HCT116 (cell line): ENCODE measurements around the gene AMOT. TPM values are rescaled to one million over a fixed set of nuclear protein-coding genes. Genes with fewer than 3 reads are reported as not detected.

Source experiments
- ATAC-seq: fragments of 200-7000 bp; cut with Tn5 transposase; 2 replicates; pipeline ENCODE4 v1.9.1; 2020; ENCODE audit warnings: mild to moderate bottlenecking, moderate library complexity
- BruUV-seq: library from RNA; stranded (reverse); fragments of 400-500 nt; replicated peaks from 2 replicates; lab custom pipeline; 2021; lab: Mats Ljungman, UMichigan
- CTCF ChIA-PET: fragments of 300-600 bp; sonication (Branson Sonifier 250); formaldehyde crosslinking; loops from one replicate; lab custom pipeline; 2021; ENCODE audit warnings: antibody characterized with exemption; lab: Charles Lee
- POLR2A ChIA-PET: fragments of 300-600, 350-600 bp; sonication (Branson Sonifier 250); formaldehyde crosslinking; loops from one replicate; lab custom pipeline; 2021; ENCODE audit warnings: antibody characterized with exemption; lab: Charles Lee
- RAD21 ChIA-PET, 2 experiments: fragments of 300-600 bp; sonication (Branson Sonifier 250); formaldehyde crosslinking; loops; one replicate each; lab custom pipeline; 2023; ENCODE audit warnings: low total read pairs in 2 of 2; ENCODE audit not compliant: uncharacterized antibody in 2 of 2, unreplicated experiment in 2 of 2, low non-redundant PET in 1 of 2; lab: Charles Lee
- DNase-seq: peaks from one replicate; pipeline ENCODE4 v3.0.0-alpha.2; 2010; ENCODE audit warnings: low read depth, low spot score
- H2AFZ ChIP-seq: fragments of 200-600 bp; shearing (Covaris generic), sonication (generic); 2 replicates; pipeline ENCODE4 v1.6.1; 2017; ENCODE audit warnings: low read depth, mixed run types, mixed read lengths, antibody characterized with exemption, low read length; ENCODE audit not compliant: poor library complexity, severe bottlenecking
- H3K27ac ChIP-seq: 2 replicates; pipeline ENCODE4 v1.5.1; 2012; ENCODE audit warnings: low read depth, low read length
- H3K27me3 ChIP-seq: fragments of 200-600 bp; sonication (generic); 2 replicates; pipeline ENCODE4 v1.6.1; 2016; ENCODE audit warnings: mixed run types, low read length, mixed read lengths; ENCODE audit not compliant: insufficient read depth
- H3K36me3 ChIP-seq, 2 experiments: fragments of 200-500 bp in 1 of 2; fragments of 200-600 bp in 1 of 2; sonication (Bioruptor generic) in 1 of 2; sonication (generic) in 1 of 2; 2 replicates each; pipeline versions ENCODE4 v1.5.1 to v1.6.1; 2014 to 2016; ENCODE audit warnings: low read length in 2 of 2, inconsistent platforms in 1 of 2, mixed read lengths in 1 of 2, mixed run types in 1 of 2; ENCODE audit not compliant: insufficient read depth in 2 of 2, control insufficient read depth in 1 of 2
- H3K4me1 ChIP-seq, 2 experiments: fragments of 200-600 bp in 1 of 2; sonication (generic) in 1 of 2; 2 replicates each; pipeline versions ENCODE4 v1.5.1 to v1.6.1; 2012 to 2017; ENCODE audit warnings: low read length in 2 of 2, inconsistent platforms in 1 of 2, mild to moderate bottlenecking in 1 of 2, mixed read lengths in 1 of 2, mixed run types in 1 of 2, moderate library complexity in 1 of 2; ENCODE audit not compliant: insufficient read depth in 2 of 2, control insufficient read depth in 1 of 2
- H3K4me2 ChIP-seq: fragments of 200-600 bp; sonication (generic); 2 replicates; pipeline ENCODE4 v1.6.1; 2017; ENCODE audit warnings: mixed run types, low read length, mixed read lengths
- H3K4me3 ChIP-seq, 2 experiments: fragments of 200-600 bp in 1 of 2; sonication (generic) in 1 of 2; replicated peaks in 1 of 2; 2 replicates each; pipeline ENCODE4 v1.5.1; 2011 to 2016; ENCODE audit warnings: low read length in 2 of 2, control low read depth in 1 of 2, low read depth in 1 of 2, mild to moderate bottlenecking in 1 of 2, mixed read lengths in 1 of 2, mixed run types in 1 of 2
- H3K79me2 ChIP-seq: fragments of 200-600 bp; sonication (generic); 2 replicates; pipeline ENCODE4 v1.6.1; 2017; ENCODE audit warnings: mild to moderate bottlenecking, mixed run types, low read length, moderate library complexity, mixed read lengths; ENCODE audit not compliant: insufficient read depth
- H3K9ac ChIP-seq: fragments of 200-600 bp; sonication (generic); 2 replicates; pipeline ENCODE4 v1.6.1; 2016; ENCODE audit warnings: low read length, mixed read lengths
- H3K9me2 ChIP-seq: fragments of 200-600 bp; sonication (generic), shearing (Covaris generic); 2 replicates; pipeline ENCODE4 v1.6.1; 2017; ENCODE audit warnings: mixed run types, mild to moderate bottlenecking, moderate library complexity; ENCODE audit not compliant: insufficient read depth
- H3K9me3 ChIP-seq, 2 experiments: fragments of 200-500 bp in 1 of 2; fragments of 200-600 bp in 1 of 2; sonication (Bioruptor generic) in 1 of 2; sonication (generic) in 1 of 2; 2 replicates each; pipeline ENCODE4 v1.6.1; 2014 to 2017; ENCODE audit warnings: low read length in 2 of 2, mixed read lengths in 2 of 2, inconsistent platforms in 1 of 2, low read depth in 1 of 2, mild to moderate bottlenecking in 1 of 2, mixed run types in 1 of 2, moderate library complexity in 1 of 2; ENCODE audit not compliant: control insufficient read depth in 1 of 2, insufficient read depth in 1 of 2
- H4K20me1 ChIP-seq: fragments of 200-600 bp; sonication (generic), shearing (Covaris generic); 2 replicates; pipeline ENCODE4 v1.6.1; 2017; ENCODE audit warnings: mixed run types, mild to moderate bottlenecking, moderate library complexity; ENCODE audit not compliant: insufficient read depth
- ATF3 ChIP-seq: IDR thresholded peaks from 2 replicates; pipeline ENCODE4 v1.6.1; 2012
- EGR1 ChIP-seq: IDR thresholded peaks from 2 replicates; pipeline ENCODE4 v1.6.1; 2012; ENCODE audit warnings: low read depth
- EZH2phosphoT487 ChIP-seq: fragments of 200-600 bp; IDR thresholded peaks from 2 replicates; pipeline ENCODE4 v1.6.1; 2018; ENCODE audit warnings: antibody characterized with exemption, borderline replicate concordance
- intact Hi-C: fragments of 100-400 bp; cut with micrococcal nuclease; formaldehyde crosslinking; loops from 2 replicates; pipeline ENCODE4 v1.10.0; 2022
- total RNA-seq: library from RNA; stranded (reverse); gene quantifications from one replicate; pipeline ENCODE4 v1.2.1, GENCODE V29; 2021; ENCODE audit not compliant: unreplicated experiment

The AMOT gene
- total RNA-seq, 1 experiment from 2014 or later: 7.7 TPM

DNA sequence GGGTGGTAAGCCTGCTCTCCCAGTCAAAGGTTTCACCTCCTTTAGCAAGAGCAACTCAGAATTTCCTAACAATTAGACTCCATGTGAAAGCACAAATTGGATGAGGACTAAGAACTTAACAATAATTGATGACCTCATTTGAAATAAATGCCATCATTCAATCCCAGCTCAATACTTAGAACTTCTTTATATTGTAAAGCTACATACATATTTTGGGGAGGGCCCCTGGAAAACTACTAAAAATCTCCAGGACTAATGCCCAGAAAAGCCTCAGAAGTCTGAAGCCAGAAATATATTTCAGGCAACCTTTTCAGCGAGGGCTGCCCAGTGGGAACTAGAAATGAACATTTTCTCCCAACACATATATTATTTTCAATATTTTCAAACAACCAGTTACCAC, 38.1 kb downstream of the AMOT start:
- POLR2A ChIA-PET: no interaction called here
- BruUV-seq: no TSS peak

DNA sequence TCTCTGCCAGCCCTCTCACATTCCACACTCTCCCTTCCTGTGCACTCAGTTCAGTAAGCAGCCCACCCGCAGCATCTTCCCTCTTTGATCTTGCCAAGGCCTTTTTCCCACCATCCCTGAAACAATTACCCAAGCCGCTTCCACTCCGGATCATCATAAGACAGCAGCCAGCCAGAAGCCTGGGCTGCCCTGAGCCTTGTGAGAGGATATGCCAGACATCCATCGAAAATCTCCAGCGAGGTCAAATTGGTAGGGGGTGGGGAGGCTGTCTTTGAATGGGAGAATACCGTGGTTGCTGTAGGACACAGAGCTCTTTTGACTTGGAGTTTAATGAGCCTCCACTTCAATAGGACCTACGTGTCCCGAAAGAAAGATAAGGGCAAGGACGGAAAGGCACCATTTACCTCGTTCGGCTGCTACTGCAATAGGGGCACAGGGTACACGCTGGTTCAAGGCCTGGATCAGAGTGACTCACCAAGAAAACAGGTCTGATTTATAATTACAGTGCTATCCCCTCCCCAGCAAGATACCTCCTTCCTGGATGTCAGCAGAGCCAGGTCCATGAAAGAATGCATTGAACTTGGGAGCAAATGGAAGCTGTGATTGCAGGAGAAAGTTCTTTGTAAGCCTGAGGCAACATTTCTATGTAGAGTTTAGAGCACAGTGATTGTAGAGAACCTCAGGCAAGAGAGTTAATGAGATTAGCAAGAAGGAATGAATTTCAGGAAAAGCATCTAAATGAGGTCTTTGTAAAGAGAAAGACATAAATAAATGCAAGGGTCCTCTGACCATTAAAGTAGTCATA, 39.5 kb downstream of the AMOT start:
- RAD21 ChIA-PET: no interaction called here
- CTCF ChIA-PET: no interaction called here
- Histone ChIP-seq H4K20me1 (no peaks in the 10 kb centered on the region), H3K4me3 (no peak overlapping the region), H3K9me3 (no peaks in the 10 kb centered on the region), H3K9ac (no peak overlapping the region), H3K36me3 (no peaks in the 10 kb centered on the region), H3K27me3 (no peaks in the 10 kb centered on the region), H2AFZ (no peak overlapping the region), H3K27ac (no peak overlapping the region), H3K4me2 (no peak overlapping the region), H3K79me2 (no peaks in the 10 kb centered on the region)
- ATAC-seq (no peak), DNase-seq (no peak)
- POLR2A ChIA-PET: no interaction called here
- BruUV-seq: no TSS peak
- intact Hi-C loops: no loop called here
- TF ChIP-seq EZH2phosphoT487 (no peak), EGR1 (no peak)
- TF ChIP-seq, all 23 proteins: peak for 0
- Histone ChIP-seq H3K9me2 (no peaks in the 10 kb centered on the region), H3K4me1 (no peaks in the 10 kb centered on the region)

More for the DNA sequence above, 38.1 kb downstream of the AMOT start:
- ATAC-seq (no peak), DNase-seq (no peak)
- no peaks in the 10 kb centered on the region for H3K9me2 ChIP-seq
- H3K9me3 ChIP-seq: no peaks in the 10 kb centered on the region
- H3K9ac ChIP-seq: no peak overlapping the region
- no peaks in the 10 kb centered on the region for H3K4me1 ChIP-seq
- H2AFZ ChIP-seq: no peak overlapping the region
- no peak overlapping the region for H3K4me3 ChIP-seq
- intact Hi-C loops: no loop called here
- no peak overlapping the region for H3K27ac ChIP-seq
- H4K20me1 ChIP-seq: no peaks in the 10 kb centered on the region
- ChIA-PET RAD21 (no interaction called here), CTCF (no interaction called here)
- no peak overlapping the region for H3K4me2 ChIP-seq
- no peaks in the 10 kb centered on the region for H3K79me2 ChIP-seq
- no peaks in the 10 kb centered on the region for H3K36me3 ChIP-seq
- no peaks in the 10 kb centered on the region for H3K27me3 ChIP-seq
- TF ChIP-seq ATF3 (no peak), EZH2phosphoT487 (no peak), EGR1 (no peak)
